GM12891 (cell line): Measurements from ENCODE around the gene PIK3R2.

ENCODE experiments used
- PAX5 ChIP-seq: IDR thresholded peaks from 2 replicates; pipeline ENCODE4 v1.6.1; 2011; ENCODE audit warnings: low read length, moderate library complexity, mild to moderate bottlenecking; ENCODE audit not compliant: insufficient read depth, severe bottlenecking
- POLR2A ChIP-seq: IDR thresholded peaks from 2 replicates; pipeline ENCODE4 v1.6.1; 2011; ENCODE audit warnings: low read depth, low read length, control low read depth
- POLR2AphosphoS5 ChIP-seq: IDR thresholded peaks from 2 replicates; pipeline ENCODE4 v1.6.1; 2011; ENCODE audit warnings: low read depth, low read length, control low read depth
- POU2F2 ChIP-seq: IDR thresholded peaks from 2 replicates; pipeline ENCODE4 v1.6.1; 2011; ENCODE audit warnings: low read depth, mild to moderate bottlenecking, control low read depth, low read length, moderate library complexity
- TAF1 ChIP-seq: IDR thresholded peaks from 2 replicates; pipeline ENCODE4 v1.6.1; 2011; ENCODE audit warnings: low read depth, low read length, control low read depth

DNA sequence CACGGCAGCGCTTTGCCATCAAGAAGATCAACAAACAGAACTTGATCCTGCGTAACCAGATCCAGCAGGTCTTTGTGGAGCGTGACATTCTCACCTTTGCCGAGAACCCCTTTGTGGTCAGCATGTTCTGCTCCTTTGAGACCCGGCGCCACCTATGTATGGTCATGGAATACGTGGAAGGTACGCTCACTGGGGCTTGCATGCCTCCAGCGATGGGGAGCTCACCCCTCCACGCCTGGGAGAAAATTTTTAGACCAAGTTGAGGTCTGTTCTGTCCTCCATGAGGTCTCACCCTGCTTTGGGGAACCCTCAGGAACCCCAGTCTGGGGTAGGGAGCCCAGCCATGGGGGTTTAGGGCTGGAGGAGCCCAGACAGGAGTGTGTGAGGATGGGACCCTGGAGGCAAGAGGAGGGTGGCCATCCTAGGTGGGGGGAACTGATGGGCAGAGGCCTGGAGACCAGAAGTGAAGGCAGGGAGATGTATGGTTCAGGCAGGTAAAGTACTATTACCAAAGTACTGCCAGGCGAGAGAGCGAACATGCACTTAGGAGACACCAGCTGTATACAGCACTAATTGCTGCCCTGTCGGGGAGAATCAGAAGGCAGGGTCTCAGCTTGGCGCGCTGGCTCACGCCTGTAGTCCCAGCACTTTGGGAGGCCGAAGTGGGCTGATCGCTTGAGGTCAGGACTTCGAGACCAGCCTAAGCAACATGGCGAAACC lies 22.3 kb upstream of the PIK3R2 start:
- TF ChIP-seq POLR2A (no peak), POLR2AphosphoS5 (no peak), TAF1 (no peak), PAX5 (no peak), POU2F2 (no peak)
